ENCODE data around the gene NUP107. TPM values are rescaled to one million over a fixed set of nuclear protein-coding genes. Genes with fewer than 3 reads are reported as not detected.

The NUP107 gene
- total RNA-seq, 1 donor from 2014 or later, result 30.2 TPM

- Histone ChIP-seq H3K4me3 (no peak overlapping the region), H3K36me3 (peaks cover 13% of the 10 kb centered on the region), H3K9me3 (no peaks in the 10 kb centered on the region), H3K27ac (no peak overlapping the region), H3K27me3 (ENCODE audit: low read depth) (no peaks in the 10 kb centered on the region), H3K4me1 (no peaks in the 10 kb centered on the region)
- TF ChIP-seq, protein P1, sequence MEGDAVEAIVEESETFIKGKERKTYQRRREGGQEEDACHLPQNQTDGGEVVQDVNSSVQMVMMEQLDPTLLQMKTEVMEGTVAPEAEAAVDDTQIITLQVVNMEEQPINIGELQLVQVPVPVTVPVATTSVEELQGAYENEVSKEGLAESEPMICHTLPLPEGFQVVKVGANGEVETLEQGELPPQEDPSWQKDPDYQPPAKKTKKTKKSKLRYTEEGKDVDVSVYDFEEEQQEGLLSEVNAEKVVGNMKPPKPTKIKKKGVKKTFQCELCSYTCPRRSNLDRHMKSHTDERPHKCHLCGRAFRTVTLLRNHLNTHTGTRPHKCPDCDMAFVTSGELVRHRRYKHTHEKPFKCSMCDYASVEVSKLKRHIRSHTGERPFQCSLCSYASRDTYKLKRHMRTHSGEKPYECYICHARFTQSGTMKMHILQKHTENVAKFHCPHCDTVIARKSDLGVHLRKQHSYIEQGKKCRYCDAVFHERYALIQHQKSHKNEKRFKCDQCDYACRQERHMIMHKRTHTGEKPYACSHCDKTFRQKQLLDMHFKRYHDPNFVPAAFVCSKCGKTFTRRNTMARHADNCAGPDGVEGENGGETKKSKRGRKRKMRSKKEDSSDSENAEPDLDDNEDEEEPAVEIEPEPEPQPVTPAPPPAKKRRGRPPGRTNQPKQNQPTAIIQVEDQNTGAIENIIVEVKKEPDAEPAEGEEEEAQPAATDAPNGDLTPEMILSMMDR (IDR thresholded peaks at IDR 0.05), result no peak
- DNase-seq (no peak), ATAC-seq (no peak)
- intact Hi-C loops (cut with DNase I), result no loop called here
Observed at GRCh38 chr12:68667291-68667690, 19.5 kb upstream of the NUP107 start.

DNA sequence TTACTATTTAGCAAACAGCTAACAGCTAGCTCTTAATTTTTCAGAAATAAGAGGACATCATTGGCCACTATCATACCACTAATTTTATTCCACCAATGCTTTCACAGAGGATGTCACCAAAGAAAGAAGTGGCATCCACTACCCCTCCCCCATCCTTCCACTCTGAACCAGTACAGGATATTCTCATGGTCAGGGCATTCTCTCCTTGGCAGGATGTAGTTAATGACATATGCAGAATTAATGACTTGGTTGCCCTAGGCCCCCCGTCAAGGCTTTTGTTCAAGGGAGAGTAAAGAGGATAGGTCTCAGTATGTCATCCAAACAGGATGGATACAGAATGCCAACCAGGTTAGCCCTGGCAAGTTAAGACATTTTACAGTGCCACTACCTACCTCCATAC, 18.9 kb upstream of the NUP107 start:
- no peak for ATAC-seq
- intact Hi-C loops (cut with DNase I), result no loop called here
- Histone ChIP-seq H3K9me3 (no peaks in the 10 kb centered on the region), H3K4me3 (no peak overlapping the region), H3K27me3 (ENCODE audit: low read depth) (no peaks in the 10 kb centered on the region), H3K27ac (no peak overlapping the region), H3K4me1 (no peaks in the 10 kb centered on the region), H3K36me3 (peaks cover 7% of the 10 kb centered on the region)
- no peak for DNase-seq
- TF ChIP-seq, protein P1 (IDR thresholded peaks at IDR 0.05), result no peak

DNA sequence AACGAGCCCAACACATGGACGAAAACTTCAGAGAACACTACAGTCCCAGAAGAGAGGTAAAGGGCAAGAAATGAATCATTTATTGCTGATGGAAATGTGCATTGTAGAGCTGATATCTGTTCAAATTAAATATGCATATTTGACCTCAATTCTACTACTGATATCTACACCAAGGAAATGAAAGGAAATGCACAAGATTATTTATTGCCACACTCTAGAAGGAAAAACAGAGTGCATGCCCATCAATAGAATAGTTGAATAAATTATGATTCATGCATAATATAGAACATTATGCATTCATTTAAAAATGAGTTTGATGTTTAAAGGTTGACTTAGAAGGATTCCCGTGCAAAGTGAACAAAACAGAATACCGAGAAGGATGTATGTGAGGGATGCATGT, 15.6 kb upstream of the NUP107 start:
- intact Hi-C loops (cut with DNase I), result no loop called here
- TF ChIP-seq, protein P1 (IDR thresholded peaks at IDR 0.05), result no peak
- ATAC-seq (no peak), DNase-seq (no peak)
- Histone ChIP-seq H3K4me3 (no peak overlapping the region), H3K9me3 (no peaks in the 10 kb centered on the region), H3K27me3 (ENCODE audit: low read depth) (no peaks in the 10 kb centered on the region), H3K27ac (no peak overlapping the region), H3K36me3 (no peaks in the 10 kb centered on the region), H3K4me1 (no peaks in the 10 kb centered on the region)

- DNase-seq (no peak), ATAC-seq (no peak)
- Histone ChIP-seq H3K27ac (no peak overlapping the region), H3K4me1 (no peaks in the 10 kb centered on the region), H3K4me3 (no peak overlapping the region), H3K27me3 (ENCODE audit: low read depth) (no peaks in the 10 kb centered on the region), H3K9me3 (no peaks in the 10 kb centered on the region), H3K36me3 (no peaks in the 10 kb centered on the region)
- TF ChIP-seq, protein P1 (IDR thresholded peaks at IDR 0.05), result no peak
- intact Hi-C loops (cut with DNase I), result no loop called here
Observed at GRCh38 chr12:68673788-68674187, 13.0 kb upstream of the NUP107 start.

DNA sequence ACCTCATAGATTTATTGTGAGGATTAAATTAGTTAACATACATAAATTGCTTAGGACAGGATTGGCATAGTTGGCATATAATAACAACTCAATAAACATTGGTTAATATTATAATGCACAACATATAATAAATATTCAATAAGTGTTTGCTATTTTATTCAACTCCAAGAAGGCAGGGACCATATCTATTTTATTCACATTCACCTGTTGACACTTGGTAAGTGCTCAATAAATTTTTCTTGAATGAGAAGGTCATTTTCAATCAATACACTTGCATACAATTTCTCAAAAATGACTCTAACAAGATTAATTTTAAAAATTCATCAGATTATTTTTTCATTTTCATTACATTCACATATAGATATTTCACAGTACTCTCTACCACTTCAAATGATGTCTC, 12.4 kb upstream of the NUP107 start:
- no peak for ATAC-seq
- Histone ChIP-seq H3K36me3 (no peaks in the 10 kb centered on the region), H3K4me3 (no peak overlapping the region), H3K27ac (no peak overlapping the region), H3K9me3 (no peaks in the 10 kb centered on the region), H3K27me3 (ENCODE audit: low read depth) (no peaks in the 10 kb centered on the region), H3K4me1 (no peaks in the 10 kb centered on the region)
- intact Hi-C loops (cut with DNase I), result no loop called here
- TF ChIP-seq, protein P1 (IDR thresholded peaks at IDR 0.05), result no peak
- no peak for DNase-seq

All from lower lobe of right lung (tissue), 2 donors.